ENCODE results near the gene PDE6A.
"Not testable (repeated sequence)": the region's sequence is repeated elsewhere in the genome, so short reads cannot be mapped to it uniquely, and the experiment has no call there.

Gene PDE6A

GRCh38 chr5:149892594-149892993, 52.0 kb downstream of the PDE6A start:
- no peak for DNase-seq

- no peak for DNase-seq
These were observed 56.3 kb downstream of the PDE6A start for GRCh38 chr5:149888280-149888679.

GRCh38 chr5:149887622-149888183, 56.9 kb downstream of the PDE6A start:
- no peak for DNase-seq

GRCh38 chr5:149886692-149887470, 57.7 kb downstream of the PDE6A start:
- DNase-seq: no peak

- no peak for DNase-seq
These were observed 58.5 kb downstream of the PDE6A start for GRCh38 chr5:149886060-149886459.

- no peak for DNase-seq
These were observed 59.1 kb downstream of the PDE6A start for GRCh38 chr5:149885513-149885912.

- no peak for DNase-seq
These were observed 61.0 kb downstream of the PDE6A start for GRCh38 chr5:149883550-149883949.

- DNase-seq: not testable (repeated sequence)
These were observed 62.0 kb downstream of the PDE6A start for GRCh38 chr5:149882633-149883032.

- no peak for DNase-seq
These were observed 62.7 kb downstream of the PDE6A start for GRCh38 chr5:149881874-149882273.

GRCh38 chr5:149881069-149881622, 63.4 kb downstream of the PDE6A start:
- no peak for DNase-seq

- not testable (repeated sequence) for DNase-seq
These were observed 65.0 kb downstream of the PDE6A start for GRCh38 chr5:149879593-149879992.

- peak; percentile 3 for DNase-seq
These were observed 66.2 kb downstream of the PDE6A start for GRCh38 chr5:149878371-149878770.

- DNase-seq: no peak
These were observed 70.7 kb downstream of the PDE6A start for GRCh38 chr5:149873896-149874295.

- DNase-seq: no peak
These were observed 72.1 kb downstream of the PDE6A start for GRCh38 chr5:149872351-149873040.

GRCh38 chr5:149871471-149871870, 73.1 kb downstream of the PDE6A start:
- no peak for DNase-seq

- DNase-seq: no peak
These were observed 73.9 kb downstream of the PDE6A start for GRCh38 chr5:149870697-149871096.

- no peak for DNase-seq
These were observed 74.4 kb downstream of the PDE6A start for GRCh38 chr5:149870232-149870631.

- DNase-seq: no peak
These were observed 75.2 kb downstream of the PDE6A start for GRCh38 chr5:149869411-149869821.

- DNase-seq: peak; percentile 39
These were observed 78.8 kb downstream of the PDE6A start for GRCh38 chr5:149865746-149866145.

- DNase-seq: no peak
These were observed 80.8 kb downstream of the PDE6A start for GRCh38 chr5:149863830-149864229.

GRCh38 chr5:149863176-149863575, 81.4 kb downstream of the PDE6A start:
- DNase-seq: no peak

GRCh38 chr5:149860801-149861322, 83.7 kb downstream of the PDE6A start:
- DNase-seq: no peak

- no peak for DNase-seq
These were observed 84.8 kb downstream of the PDE6A start for GRCh38 chr5:149859746-149860145.
